Measurements from ENCODE around the gene CPNE8.

CPNE8 gene

GRCh38 chr12:38895446-38895845, 9.9 kb downstream of the CPNE8 start:
- DNase-seq (ENCODE audit: low spot score) = no peak

GRCh38 chr12:38892976-38893375, 12.4 kb downstream of the CPNE8 start:
- no peak for DNase-seq (ENCODE audit: low spot score)

GRCh38 chr12:38892087-38892786, 13.2 kb downstream of the CPNE8 start:
- no peak for DNase-seq (ENCODE audit: low spot score)

GRCh38 chr12:38890102-38890855, 15.1 kb downstream of the CPNE8 start:
- DNase-seq (ENCODE audit: low spot score) = no peak

- no peak for DNase-seq (ENCODE audit: low spot score)
These were observed 16.0 kb downstream of the CPNE8 start for GRCh38 chr12:38889297-38889815.

GRCh38 chr12:38887770-38888169, 17.6 kb downstream of the CPNE8 start:
- DNase-seq (ENCODE audit: low spot score) = no peak

- DNase-seq (ENCODE audit: low spot score) = no peak
These were observed 18.5 kb downstream of the CPNE8 start for GRCh38 chr12:38886931-38887330.

GRCh38 chr12:38886064-38886463, 19.3 kb downstream of the CPNE8 start:
- no peak for DNase-seq (ENCODE audit: low spot score)

GRCh38 chr12:38884666-38885065, 20.7 kb downstream of the CPNE8 start:
- DNase-seq (ENCODE audit: low spot score) = no peak

GRCh38 chr12:38883629-38884134, 21.7 kb downstream of the CPNE8 start:
- DNase-seq (ENCODE audit: low spot score) = no peak

GRCh38 chr12:38880288-38880687, 25.1 kb downstream of the CPNE8 start:
- DNase-seq (ENCODE audit: low spot score) = no peak

GRCh38 chr12:38878986-38879385, 26.4 kb downstream of the CPNE8 start:
- DNase-seq (ENCODE audit: low spot score) = no peak

- DNase-seq (ENCODE audit: low spot score) = no peak
These were observed 27.1 kb downstream of the CPNE8 start for GRCh38 chr12:38878333-38878705.

- no peak for DNase-seq (ENCODE audit: low spot score)
These were observed 29.7 kb downstream of the CPNE8 start for GRCh38 chr12:38875586-38876228.

- DNase-seq (ENCODE audit: low spot score) = no peak
These were observed 32.8 kb downstream of the CPNE8 start for GRCh38 chr12:38872561-38872960.

GRCh38 chr12:38872156-38872555, 33.2 kb downstream of the CPNE8 start:
- DNase-seq (ENCODE audit: low spot score) = no peak

GRCh38 chr12:38869036-38869435, 36.4 kb downstream of the CPNE8 start:
- DNase-seq (ENCODE audit: low spot score) = no peak

GRCh38 chr12:38850461-38850860, 54.9 kb downstream of the CPNE8 start:
- DNase-seq (ENCODE audit: low spot score) = no peak

- no peak for DNase-seq (ENCODE audit: low spot score)
These were observed 58.1 kb downstream of the CPNE8 start for GRCh38 chr12:38847247-38847646.

- no peak for DNase-seq (ENCODE audit: low spot score)
These were observed 61.1 kb downstream of the CPNE8 start for GRCh38 chr12:38844267-38844666.

GRCh38 chr12:38838056-38838850, 67.1 kb downstream of the CPNE8 start:
- no peak for DNase-seq (ENCODE audit: low spot score)

- no peak for DNase-seq (ENCODE audit: low spot score)
These were observed 73.7 kb downstream of the CPNE8 start for GRCh38 chr12:38831715-38832114.

Data from hematopoietic multipotent progenitor cell treated with erythropoietin and hydrocortisone succinate and interleukin-3 and kit ligand, for 17 days (in vitro differentiated cells).